ENCODE measurements around the gene ST6GALNAC6.
"Not testable (repeated sequence)": the region's sequence is repeated elsewhere in the genome, so short reads cannot be mapped to it uniquely, and the experiment has no call there.

ST6GALNAC6 gene

DNA sequence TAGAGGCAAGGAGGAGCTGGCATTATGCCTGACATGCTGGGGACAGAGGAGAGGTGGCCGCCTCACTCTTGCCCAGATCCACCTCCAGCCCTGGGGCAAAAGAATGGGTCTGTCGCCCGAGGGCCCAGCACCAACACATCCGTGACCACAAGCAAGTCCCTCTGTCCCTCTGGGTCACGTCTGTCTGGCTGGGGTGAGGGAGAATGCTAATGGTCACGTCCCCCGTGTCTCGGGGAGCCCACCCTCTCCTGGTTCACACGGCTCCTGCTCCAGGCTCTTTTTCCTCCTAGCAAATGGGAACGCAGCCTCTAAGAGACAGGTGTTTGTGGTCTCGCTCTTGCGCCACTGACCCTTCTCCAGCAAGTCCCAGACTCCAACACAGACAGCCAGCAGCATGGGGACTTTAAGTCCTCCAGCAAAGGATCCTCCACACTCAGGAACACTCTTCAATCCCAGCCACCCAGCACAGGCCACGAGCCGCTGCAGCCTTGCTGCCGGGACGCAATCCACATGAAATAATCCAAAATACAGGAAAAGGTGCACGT is 49.0 kb downstream of the ST6GALNAC6 start:
- Histone ChIP-seq H3K9me3 (peaks cover 5% of the 10 kb centered on the region; the same call in 1 of the 2 replicates), H3K4me1 (peaks cover 8% of the 10 kb centered on the region), H3K4me3 (ENCODE audit: low read depth, low read length) (no peak overlapping the region), H3K27me3 (no peaks in the 10 kb centered on the region), H3K36me3 (no peaks in the 10 kb centered on the region)
- TF ChIP-seq, protein P1, sequence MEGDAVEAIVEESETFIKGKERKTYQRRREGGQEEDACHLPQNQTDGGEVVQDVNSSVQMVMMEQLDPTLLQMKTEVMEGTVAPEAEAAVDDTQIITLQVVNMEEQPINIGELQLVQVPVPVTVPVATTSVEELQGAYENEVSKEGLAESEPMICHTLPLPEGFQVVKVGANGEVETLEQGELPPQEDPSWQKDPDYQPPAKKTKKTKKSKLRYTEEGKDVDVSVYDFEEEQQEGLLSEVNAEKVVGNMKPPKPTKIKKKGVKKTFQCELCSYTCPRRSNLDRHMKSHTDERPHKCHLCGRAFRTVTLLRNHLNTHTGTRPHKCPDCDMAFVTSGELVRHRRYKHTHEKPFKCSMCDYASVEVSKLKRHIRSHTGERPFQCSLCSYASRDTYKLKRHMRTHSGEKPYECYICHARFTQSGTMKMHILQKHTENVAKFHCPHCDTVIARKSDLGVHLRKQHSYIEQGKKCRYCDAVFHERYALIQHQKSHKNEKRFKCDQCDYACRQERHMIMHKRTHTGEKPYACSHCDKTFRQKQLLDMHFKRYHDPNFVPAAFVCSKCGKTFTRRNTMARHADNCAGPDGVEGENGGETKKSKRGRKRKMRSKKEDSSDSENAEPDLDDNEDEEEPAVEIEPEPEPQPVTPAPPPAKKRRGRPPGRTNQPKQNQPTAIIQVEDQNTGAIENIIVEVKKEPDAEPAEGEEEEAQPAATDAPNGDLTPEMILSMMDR (IDR thresholded peaks at IDR 0.05; ENCODE audit: low read depth, low read length): no peak
- no peak for DNase-seq

DNA sequence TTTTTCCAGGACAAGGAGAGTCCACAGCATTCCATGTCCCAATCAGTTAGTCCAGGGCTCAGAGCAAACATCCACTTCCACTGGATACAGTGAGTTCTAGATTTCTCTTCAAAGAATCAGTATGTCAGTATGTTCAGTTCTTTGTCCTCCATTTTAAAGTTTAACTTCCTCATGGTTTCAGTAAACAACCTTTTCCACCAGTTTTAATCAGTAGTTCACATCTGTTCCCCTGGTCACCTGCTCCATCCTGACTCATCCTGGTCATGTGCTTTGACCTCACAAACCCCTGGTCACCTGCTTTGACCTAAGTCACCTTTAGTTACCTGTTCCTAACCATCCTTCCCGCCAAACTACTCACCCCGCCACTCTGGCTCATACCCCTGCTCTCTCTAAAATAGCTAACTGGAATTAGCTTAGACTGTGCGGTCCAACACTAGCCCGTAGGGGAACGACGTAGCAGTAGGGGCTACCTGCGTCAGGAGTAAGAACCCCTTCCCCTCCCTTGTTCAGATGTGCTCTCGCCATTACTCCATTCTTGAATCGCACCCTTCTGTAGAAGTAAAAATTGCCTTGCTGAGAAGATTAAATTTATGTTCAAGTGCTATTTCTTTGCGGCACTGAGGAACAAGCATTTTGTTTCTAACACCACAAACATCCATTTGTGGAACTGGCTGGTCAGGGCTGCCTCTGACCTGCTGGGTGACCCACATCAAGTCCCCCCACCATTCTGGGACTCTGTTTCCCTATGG is 50.5 kb downstream of the ST6GALNAC6 start:
- Histone ChIP-seq H3K4me3 (ENCODE audit: low read depth, low read length) (no peak overlapping the region), H3K9me3 (peaks cover 5% of the 10 kb centered on the region; the same call in 1 of the 2 replicates), H3K4me1 (peaks cover 8% of the 10 kb centered on the region), H3K36me3 (no peaks in the 10 kb centered on the region), H3K27me3 (no peaks in the 10 kb centered on the region)
- DNase-seq: no peak
- TF ChIP-seq, protein P1 (IDR thresholded peaks at IDR 0.05; ENCODE audit: low read depth, low read length): no peak

DNA sequence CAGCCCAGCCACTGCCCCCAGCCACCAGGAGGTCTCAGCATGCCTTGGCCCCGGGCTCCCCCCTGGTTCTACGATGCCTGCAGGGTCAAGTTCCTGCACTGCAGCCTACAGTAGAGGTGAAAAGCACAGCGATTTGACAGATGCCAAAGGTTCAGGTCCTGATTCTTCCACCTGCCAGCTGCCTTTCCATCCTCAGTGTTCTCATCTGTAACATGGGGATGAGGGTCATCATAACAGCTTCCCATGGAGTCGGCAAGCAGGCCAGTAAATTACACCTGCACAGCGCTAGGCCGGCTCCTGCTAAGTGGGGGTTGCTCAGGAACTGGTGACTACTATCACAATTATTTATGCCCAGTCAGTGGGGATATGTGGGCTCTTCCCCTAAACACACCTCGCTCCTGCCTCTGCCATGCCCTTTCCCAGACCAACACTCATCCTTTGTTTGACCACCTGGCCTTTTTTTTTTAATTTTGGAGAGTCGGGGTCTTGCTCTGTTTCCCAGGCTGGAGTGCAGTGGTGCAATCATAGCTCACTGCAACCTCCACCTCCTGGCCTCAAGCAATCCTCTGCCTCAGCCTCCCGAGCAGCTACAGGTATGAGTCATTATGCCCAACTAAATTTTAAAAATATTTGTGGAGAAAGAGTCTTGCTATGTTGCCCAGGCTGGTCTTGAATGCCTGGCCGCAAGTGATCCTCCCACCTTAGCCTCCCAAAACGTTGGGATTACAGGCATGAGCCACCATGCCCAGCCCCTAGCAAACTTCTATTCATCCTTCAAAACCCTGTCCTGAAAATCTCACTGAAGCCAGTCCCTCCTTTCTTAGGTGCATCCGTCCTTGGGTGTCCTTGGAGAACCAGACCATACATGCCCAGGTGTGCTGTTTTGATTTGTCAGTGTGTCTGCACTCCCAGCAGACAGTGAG is 51.3 kb downstream of the ST6GALNAC6 start:
- Histone ChIP-seq H3K4me1 (peaks cover 8% of the 10 kb centered on the region), H3K27me3 (no peaks in the 10 kb centered on the region), H3K4me3 (ENCODE audit: low read depth, low read length) (no peak overlapping the region), H3K9me3 (peaks cover 5% of the 10 kb centered on the region; the same call in 1 of the 2 replicates), H3K36me3 (no peaks in the 10 kb centered on the region)
- TF ChIP-seq, protein P1 (IDR thresholded peaks at IDR 0.05; ENCODE audit: low read depth, low read length): no peak
- DNase-seq: no peak

DNA sequence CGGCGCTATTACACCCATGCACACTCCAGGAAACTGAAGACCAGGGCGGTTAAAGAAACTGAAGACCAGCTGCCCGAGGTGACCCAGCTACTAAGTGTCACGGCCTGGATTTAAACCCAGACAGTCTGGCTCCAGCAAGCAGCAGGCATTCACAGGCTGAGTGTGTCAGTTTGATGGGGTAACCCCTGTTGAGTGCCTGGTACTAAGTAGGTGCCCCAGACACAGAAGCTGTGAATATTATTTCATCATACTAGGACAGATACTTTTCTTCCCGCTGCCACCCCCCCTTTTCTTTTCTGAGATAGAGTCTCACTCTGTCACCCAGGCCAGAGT is 52.3 kb downstream of the ST6GALNAC6 start:
- DNase-seq: no peak
- H3K4me1 ChIP-seq: peaks cover 8% of the 10 kb centered on the region
- H3K27me3 ChIP-seq: no peaks in the 10 kb centered on the region
- peaks cover 5% of the 10 kb centered on the region; the same call in 1 of the 2 replicates for H3K9me3 ChIP-seq
- H3K36me3 ChIP-seq: no peaks in the 10 kb centered on the region
- no peak overlapping the region for H3K4me3 ChIP-seq (ENCODE audit: low read depth, low read length)
- TF ChIP-seq, protein P1 (IDR thresholded peaks at IDR 0.05; ENCODE audit: low read depth, low read length): no peak

DNA sequence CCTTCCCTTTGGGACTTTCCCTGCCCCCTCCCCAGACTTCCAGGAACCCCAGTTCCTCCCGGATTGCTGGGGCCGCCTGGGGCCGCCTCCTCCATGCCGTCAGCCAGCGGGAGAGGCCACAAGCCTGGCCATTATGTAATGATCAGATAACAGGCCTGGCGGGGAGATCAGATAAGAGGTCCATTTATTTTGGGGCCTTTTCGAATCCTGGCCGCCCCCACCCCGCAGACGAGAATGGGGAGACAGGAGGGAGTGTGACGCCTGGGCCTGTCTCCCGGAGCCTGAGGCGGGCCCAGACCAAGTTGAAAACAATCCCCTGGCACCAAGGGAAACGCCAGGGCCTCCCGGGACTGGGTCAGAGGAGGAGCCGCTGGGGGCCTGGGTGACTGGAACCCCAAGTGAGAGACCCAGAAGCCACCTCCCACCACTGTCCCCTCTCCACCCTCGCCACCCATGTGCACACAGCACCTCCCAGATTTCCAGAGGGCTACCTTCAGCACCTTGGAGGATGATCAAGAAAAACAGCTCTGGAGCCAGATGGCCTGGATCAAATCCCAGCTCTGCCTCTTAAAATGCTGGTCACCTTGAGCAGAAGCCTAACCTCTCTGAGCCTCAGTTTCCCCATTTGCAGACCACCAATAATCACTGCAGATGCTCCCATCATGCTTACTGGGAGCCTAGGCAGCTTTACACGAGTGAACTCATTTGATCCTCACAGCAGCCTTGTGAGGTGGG is 52.8 kb downstream of the ST6GALNAC6 start:
- Histone ChIP-seq H3K4me1 (peaks cover 8% of the 10 kb centered on the region), H3K36me3 (no peaks in the 10 kb centered on the region), H3K4me3 (ENCODE audit: low read depth, low read length) (no peak overlapping the region)

DNA sequence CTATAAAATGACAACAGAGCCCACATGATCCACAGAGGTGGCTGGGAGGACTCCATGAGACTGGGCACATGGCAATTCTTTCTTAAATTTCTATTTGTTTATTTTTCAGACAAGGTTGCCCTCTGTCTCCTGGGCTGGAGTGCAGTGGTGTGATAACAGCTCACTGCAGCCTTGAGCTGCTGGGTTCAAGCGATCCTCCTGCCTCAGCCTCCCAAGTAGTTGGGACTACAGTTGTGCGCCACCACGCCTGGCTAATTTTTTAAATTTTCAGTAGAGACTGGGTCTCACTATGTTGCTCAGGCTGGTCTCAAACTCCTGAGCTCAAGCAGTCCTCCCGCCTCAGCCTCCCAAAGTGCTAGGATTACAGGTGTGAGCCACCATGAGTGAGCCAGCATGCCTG is 53.8 kb downstream of the ST6GALNAC6 start:
- not testable (repeated sequence) for H3K27me3 ChIP-seq; H3K9me3 ChIP-seq; DNase-seq; H3K36me3 ChIP-seq; H3K4me1 ChIP-seq; H3K4me3 ChIP-seq (ENCODE audit: low read depth, low read length)

More for the DNA sequence above, 52.8 kb downstream of the ST6GALNAC6 start:
- TF ChIP-seq, protein P1 (IDR thresholded peaks at IDR 0.05; ENCODE audit: low read depth, low read length): no peak
- Histone ChIP-seq H3K27me3 (no peaks in the 10 kb centered on the region), H3K9me3 (peaks cover 5% of the 10 kb centered on the region; the same call in 1 of the 2 replicates)
- no peak for DNase-seq
